GM18951 (cell line): ENCODE results near the gene ERF.
A peak's percentile ranks its signal among the peaks of the same experiment; 100 is the strongest.

Experiments
- POLR2A ChIP-seq: IDR thresholded peaks from 4 replicates; pipeline ENCODE4 v1.6.1; 2011; ENCODE audit warnings: mild to moderate bottlenecking; ENCODE audit not compliant: insufficient read length, insufficient read depth; ENCODE audit errors: extremely low read depth
- in situ Hi-C: fragments of 300-500 bp; cut with MboI; formaldehyde crosslinking; loops from one replicate; pipeline ENCODE4 v1.12.0; 2022; ENCODE audit warnings: low sequenced_read_pairs, mixed read lengths, inconsistent platforms; ENCODE audit not compliant: unreplicated experiment

ERF gene

GRCh38 chr19:42254850-42255765 is at the start of gene ERF:
Gene ERF, minus strand, starts transcription at chr19:42255128. Its CDS starts 129 bp downstream, at chr19:42254999.
- in situ Hi-C loops: no loop called here
- peak; percentile 82 for TF ChIP-seq POLR2A

- no peak for TF ChIP-seq POLR2A
- in situ Hi-C loops: no loop called here
Observed at GRCh38 chr19:42303876-42304275, 48.9 kb upstream of the ERF start.

GRCh38 chr19:42303101-42303464 is 48.2 kb upstream of the ERF start:
- no peak for TF ChIP-seq POLR2A
- in situ Hi-C loops: no loop called here

GRCh38 chr19:42301646-42302203 is 46.8 kb upstream of the ERF start, which contains the start of gene PRR19:
Gene PRR19, plus strand, starts transcription at chr19:42302132. Its CDS starts 7,453 bp downstream, at chr19:42309585.
- TF ChIP-seq POLR2A: no peak
- in situ Hi-C loops: no loop called here

GRCh38 chr19:42297039-42297438 is 42.1 kb upstream of the ERF start:
- no peak for TF ChIP-seq POLR2A
- in situ Hi-C loops: loop anchor here (25.0 kb wide), 1 partner anchor 185 kb away; no protein-coding TSS in a partner anchor

- no peak for TF ChIP-seq POLR2A
- in situ Hi-C loops: loop anchor here (25.0 kb wide), 1 partner anchor 184 kb away; no protein-coding TSS in a partner anchor
Observed at GRCh38 chr19:42295831-42296525, 41.0 kb upstream of the ERF start.

GRCh38 chr19:42295342-42295741 is 40.4 kb upstream of the ERF start:
- TF ChIP-seq POLR2A: no peak
- in situ Hi-C loops: loop anchor here (25.0 kb wide), 1 partner anchor 183 kb away; no protein-coding TSS in a partner anchor

- TF ChIP-seq POLR2A: no peak
- in situ Hi-C loops: loop anchor here (25.0 kb wide), 1 partner anchor 182 kb away; no protein-coding TSS in a partner anchor
Observed at GRCh38 chr19:42294471-42295137, 39.7 kb upstream of the ERF start.

- no peak for TF ChIP-seq POLR2A
Observed at GRCh38 chr19:42293948-42294347, 39.0 kb upstream of the ERF start.

GRCh38 chr19:42293540-42293939 is 38.6 kb upstream of the ERF start:
- in situ Hi-C loops: loop anchor here (25.0 kb wide), 1 partner anchor 181 kb away; no protein-coding TSS in a partner anchor
- no peak for TF ChIP-seq POLR2A

More at GRCh38 chr19:42293948-42294347, 39.0 kb upstream of the ERF start:
- in situ Hi-C loops: loop anchor here (25.0 kb wide), 1 partner anchor 182 kb away; no protein-coding TSS in a partner anchor

- in situ Hi-C loops: loop anchor here (25.0 kb wide), 1 partner anchor 181 kb away; no protein-coding TSS in a partner anchor
- TF ChIP-seq POLR2A: no peak
Observed at GRCh38 chr19:42292963-42293362, 38.0 kb upstream of the ERF start.
